Stimulated activated CD8-positive, alpha-beta memory T cell treated with anti-CD3 and anti-CD28 coated beads, Interleukin-15, amount 100 ng/mL, for 1 hour (primary cell): ENCODE data around the gene METTL5.
"Not testable (repeated sequence)": the region's sequence is repeated elsewhere in the genome, so short reads cannot be mapped to it uniquely, and the experiment has no call there.

Source experiments
- DNase-seq: peaks from one replicate; pipeline ENCODE4 v3.0.0-alpha.2; 2020; ENCODE audit warnings: low read depth

The METTL5 gene

DNA sequence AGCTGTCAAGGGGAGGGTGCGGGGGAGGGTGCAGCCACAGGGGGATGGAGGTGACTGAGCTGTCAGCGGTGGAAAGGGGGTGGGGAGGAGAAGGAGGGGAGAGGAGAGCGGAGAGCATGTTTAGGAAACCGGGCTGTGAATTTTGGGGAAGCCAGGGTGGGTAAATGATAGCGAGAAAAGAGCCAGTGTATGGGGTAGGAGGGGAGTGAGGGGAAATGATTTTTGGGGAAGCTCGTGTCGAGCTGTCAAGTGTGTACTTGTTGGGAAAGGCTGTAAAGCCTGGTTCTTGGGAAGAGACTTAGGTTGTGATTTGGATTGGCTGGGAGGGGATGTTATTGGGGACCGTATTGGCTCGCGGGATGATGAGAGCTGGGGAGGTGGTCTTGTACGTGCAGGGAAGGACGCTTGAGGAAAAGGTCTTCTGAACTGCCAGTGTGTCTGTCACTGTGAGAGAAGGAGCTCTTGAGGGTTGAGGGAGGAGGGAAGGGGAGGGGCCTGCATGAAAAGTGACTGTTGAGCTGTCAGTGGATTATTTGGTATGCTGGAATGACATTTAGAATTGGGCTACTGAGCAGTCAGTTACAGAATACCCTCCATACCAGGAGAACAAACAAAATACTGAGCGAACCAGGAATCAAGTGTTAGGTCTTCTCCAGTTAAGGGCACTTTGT, 3.6 kb upstream of the METTL5 start:
- no peak for DNase-seq

DNA sequence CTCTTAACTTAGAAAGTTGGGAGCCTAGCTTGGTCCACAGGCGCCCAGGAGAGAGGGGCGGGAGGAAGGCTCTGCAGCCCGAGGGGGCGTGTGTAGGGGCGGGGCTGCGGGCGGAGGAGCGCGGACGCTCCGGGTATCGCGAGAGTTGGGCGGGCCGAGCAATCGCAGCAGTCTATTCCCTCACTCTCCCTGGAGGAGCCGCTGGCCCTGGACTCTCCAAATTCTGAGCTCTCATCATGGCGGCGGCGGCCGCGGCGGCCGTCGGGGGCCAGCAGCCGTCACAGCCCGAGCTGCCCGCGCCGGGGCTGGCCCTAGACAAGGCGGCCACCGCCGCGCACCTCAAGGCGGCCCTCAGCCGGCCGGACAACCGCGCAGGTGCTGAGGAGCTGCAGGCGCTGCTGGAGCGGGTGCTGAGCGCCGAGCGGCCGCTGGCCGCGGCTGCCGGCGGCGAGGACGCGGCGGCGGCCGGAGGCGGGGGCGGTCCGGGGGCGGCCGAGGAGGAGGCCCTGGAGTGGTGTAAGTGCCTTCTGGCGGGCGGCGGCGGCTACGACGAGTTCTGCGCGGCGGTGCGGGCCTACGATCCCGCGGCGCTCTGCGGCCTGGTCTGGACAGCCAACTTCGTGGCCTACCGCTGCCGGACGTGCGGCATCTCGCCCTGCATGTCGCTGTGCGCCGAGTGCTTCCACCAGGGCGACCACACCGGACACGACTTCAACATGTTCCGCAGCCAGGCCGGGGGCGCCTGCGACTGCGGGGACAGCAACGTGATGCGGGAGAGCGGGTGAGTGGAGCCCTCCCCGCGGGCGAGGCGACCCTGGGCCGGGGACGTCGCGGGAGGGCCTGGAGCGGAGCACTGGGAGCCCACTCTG, 2.8 kb upstream of the METTL5 start, which contains the start of gene UBR3:
Gene UBR3 (plus strand): TSS at position 183 of the 869 bp plus-strand sequence. CDS start 54 bp downstream, at position 237.
- DNase-seq = peak; percentile 76

GRCh38 chr2:169823996-169824372, 721 bp downstream of the METTL5 start:
- no peak for DNase-seq

DNA sequence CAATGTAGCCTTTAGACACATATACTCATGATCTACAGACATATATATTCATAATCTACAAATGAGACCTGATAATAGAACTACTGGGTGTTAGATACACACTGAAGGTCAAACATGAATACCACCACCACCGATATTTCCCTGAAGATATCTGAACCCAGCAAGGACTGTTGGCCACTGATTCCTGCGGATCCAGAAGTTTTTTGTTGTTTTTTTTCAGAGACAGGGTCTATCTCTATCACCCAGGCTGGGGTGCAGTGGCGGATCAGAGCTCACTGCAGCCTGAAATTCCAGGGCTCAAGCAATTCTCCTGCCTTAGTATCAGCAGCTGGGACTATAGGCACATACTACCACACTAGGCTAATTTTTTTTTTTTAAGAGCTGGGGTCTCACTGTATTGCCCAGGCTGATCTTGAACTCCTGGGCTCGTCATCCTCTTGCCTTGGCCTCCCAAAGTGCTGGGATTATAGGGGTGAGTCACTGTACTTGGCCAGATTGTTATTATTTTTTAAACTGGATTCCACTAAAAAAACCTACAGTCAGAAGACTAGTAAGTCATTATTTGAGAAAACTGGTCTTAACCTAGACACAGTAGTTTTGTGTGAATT, 1.8 kb downstream of the METTL5 start:
- DNase-seq = no peak

DNA sequence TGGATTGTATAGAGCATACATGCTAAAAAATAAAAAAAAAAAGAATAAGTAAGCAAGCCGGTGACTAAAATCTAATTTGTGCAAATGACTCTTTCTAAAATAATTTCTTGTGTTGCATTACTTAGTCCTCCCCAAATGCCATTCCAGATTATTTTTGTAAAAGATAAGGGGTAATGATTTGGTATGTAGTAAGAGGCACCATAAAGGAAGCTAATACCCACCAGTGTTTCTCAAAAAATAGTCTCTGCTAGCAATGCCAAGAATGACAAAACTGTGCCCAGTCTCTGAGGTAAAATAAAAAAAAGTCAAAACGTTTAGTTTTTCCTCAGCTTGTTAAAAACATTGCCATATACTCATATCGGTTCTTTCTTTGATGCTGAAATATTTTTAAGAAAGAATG, 2.7 kb downstream of the METTL5 start:
- DNase-seq = no peak

DNA sequence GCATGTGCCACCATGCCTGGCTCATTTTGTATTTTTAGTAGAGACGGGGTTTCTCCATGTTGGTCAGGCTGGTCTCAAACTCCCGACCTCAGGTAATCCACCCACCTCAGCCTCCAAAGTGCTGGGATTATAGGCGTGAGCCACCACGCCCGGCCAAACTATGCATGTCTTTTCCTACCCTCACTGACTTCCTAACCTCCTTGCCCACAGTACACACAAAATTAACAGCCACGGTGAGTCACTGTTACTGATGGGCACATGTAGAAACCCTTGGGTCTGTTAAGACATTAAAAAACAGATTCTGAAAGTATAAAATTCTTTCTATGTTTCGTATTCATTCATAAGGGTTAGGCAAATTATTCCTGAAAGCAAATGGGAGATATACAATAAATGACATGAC, 4.6 kb downstream of the METTL5 start:
- DNase-seq = not testable (repeated sequence)

GRCh38 chr2:169819106-169819505, 5.6 kb downstream of the METTL5 start:
- no peak for DNase-seq

DNA sequence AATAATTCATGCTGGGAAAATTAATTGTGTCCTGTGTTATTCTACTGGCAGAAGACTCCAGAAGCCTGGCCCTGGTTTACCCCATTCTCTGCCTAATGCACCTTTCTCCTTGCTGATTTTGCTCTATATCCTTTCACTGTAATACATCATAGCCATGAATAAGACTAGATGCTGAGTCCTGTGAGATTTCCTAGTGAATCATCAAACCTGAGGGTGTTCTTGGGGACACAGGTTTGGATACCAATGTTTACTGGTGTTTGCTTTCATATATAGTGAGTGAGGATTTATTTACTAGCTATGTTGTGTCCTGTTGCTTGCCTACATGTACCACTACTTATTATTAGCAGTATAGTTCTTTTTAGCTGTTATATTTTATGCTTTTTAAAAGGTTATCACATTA, 6.5 kb downstream of the METTL5 start:
- DNase-seq = no peak

DNA sequence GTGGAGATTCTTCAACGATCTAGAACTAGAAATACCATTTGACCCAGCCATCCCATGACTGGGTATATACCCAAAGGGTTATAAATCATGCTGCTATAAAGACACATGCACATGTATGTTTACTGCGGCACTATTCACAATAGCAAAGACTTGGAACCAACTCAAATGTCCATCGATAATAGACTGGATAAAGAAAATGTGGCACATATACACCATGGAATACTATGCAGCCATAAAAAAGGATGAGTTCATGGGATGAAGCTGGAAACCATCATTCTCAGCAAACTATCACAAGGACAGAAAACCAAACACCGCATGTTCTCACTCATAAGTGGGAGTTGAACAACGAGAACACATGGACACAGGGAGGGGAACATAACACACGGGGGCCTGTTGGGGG, 7.3 kb downstream of the METTL5 start:
- not testable (repeated sequence) for DNase-seq

DNA sequence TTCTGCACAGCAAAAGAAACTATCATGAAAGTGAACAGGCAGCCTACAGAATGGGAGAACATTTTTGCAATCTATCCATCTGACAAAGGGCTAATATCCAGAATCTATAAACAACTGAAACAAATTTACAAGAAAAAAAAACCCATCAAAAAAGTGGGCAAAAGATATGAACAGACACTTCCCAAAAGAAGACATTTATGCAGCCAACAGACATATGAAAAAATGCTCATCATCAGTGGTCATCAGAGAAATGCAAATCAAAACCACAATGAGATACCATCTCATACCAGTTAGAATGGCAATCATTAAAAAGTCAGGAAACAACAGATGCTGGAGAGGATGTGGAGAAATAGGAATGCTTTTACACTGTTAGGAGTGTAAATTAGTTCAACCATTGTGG, 7.7 kb downstream of the METTL5 start:
- DNase-seq = not testable (repeated sequence)

DNA sequence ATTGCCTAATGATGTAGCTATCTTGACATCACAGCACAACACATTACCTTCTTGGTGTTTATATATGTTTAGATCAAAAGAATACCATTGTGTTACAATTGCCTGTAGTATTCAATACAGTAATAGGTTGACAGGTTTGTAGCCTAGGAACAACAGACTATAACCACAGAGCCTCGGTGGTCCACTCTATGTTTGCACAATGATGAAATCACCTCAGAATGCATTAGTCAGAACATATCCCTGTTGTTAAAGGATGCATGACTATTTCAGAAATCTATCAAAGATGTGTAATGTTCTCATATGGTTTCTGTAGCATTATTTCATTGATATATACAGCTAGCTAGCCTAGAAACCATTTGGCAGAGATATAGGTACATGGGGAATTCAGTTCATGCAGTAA, 8.9 kb downstream of the METTL5 start:
- DNase-seq = no peak

- no peak for DNase-seq
Measured at GRCh38 chr2:169808221-169808620, 16.5 kb downstream of the METTL5 start.

- DNase-seq = no peak
Measured at GRCh38 chr2:169806586-169806985, 18.1 kb downstream of the METTL5 start.

- DNase-seq = no peak
Measured at GRCh38 chr2:169803480-169803879, 21.2 kb downstream of the METTL5 start.

- peak; percentile 83 for DNase-seq
Measured at GRCh38 chr2:169798718-169799592, 25.8 kb downstream of the METTL5 start, which contains the start of gene SSB. SSB (plus strand) TSS chr2:169798871; CDS start chr2:169800961, 2,090 bp downstream.

GRCh38 chr2:169798397-169798717, 26.3 kb downstream of the METTL5 start:
- DNase-seq = no peak

DNA sequence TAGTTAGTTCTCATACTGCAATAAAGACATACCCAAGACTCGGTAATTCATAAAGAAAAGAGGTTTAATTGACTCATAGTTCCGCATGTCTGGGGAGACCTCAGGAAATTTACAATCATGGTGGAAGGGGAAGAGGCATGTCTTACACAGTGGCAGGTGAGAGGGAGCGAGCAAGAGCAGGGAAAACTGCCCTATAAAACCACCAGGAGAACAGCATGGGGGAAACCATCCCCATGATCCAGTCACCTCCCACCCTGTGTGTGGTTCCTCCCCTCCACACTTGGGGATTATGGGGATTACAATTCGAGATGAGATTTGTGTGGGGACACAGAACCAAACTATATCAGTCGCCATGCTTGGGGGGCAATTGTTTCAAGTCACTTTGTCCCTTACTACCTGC, 27.1 kb downstream of the METTL5 start:
- DNase-seq = no peak

GRCh38 chr2:169796441-169796840, 28.3 kb downstream of the METTL5 start:
- DNase-seq = no peak

DNA sequence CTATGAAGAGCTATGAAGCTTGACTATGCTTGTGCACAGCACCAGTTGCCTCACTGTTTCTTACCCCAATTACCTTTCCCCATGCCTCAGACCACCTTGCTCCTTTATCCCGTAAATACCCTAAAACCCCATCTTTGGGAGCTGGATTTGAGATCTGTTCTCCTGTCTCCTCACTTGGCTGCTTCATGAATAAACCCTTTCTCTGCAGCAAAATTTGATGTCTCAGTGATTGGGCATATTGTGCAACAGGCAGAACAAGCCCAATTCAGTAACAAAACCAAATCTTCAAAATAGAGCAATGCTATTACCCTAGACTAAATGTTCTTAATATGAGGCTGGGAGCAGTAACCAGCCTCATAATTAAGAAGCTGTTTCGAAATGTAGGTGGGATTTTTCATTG, 29.5 kb downstream of the METTL5 start:
- DNase-seq = no peak

- no peak for DNase-seq
Measured at GRCh38 chr2:169790581-169790980, 34.1 kb downstream of the METTL5 start.

DNA sequence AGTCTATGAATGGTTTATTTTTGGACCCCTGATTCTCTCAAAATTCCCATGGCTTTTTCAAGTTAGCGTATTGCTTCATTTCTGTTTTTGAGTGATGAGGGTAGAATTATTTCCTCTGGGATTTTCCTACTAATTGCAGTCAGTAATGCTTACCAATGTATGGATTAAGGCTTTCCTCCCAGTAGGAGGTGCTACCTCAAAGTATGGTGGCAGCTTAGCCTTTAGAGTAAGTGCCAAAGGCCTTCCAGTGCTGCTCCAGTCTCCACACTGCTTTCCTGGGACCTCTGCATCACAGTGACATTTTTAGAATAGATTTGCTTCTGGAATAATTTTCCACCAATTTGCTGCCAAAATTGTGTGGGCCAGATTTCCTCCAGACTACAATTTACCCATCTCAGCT, 42.2 kb downstream of the METTL5 start:
- no peak for DNase-seq
